Vagina (tissue), 2 donors: ENCODE data around the gene VPS18.

ENCODE experiments used
- POLR2A ChIP-seq, 2 donors: fragments of 450-650 bp; IDR thresholded peaks; one replicate each; pipeline ENCODE4 v1.6.1; 2017; ENCODE audit warnings: antibody characterized with exemption in 2 of 2, mild to moderate bottlenecking in 2 of 2, moderate library complexity in 2 of 2
- TF ChIP-seq, protein P1 (sequence below), 3 experiments: fragments of 450-650 bp in 2 of 3; fragments of 200-600 bp in 1 of 3; sonication (generic) in 1 of 3; IDR thresholded peaks; one replicate each; pipeline ENCODE4 v1.5.1; 2017 to 2019; ENCODE audit warnings: antibody characterized with exemption in 3 of 3, mild to moderate bottlenecking in 2 of 3, moderate library complexity in 2 of 3

DNA sequence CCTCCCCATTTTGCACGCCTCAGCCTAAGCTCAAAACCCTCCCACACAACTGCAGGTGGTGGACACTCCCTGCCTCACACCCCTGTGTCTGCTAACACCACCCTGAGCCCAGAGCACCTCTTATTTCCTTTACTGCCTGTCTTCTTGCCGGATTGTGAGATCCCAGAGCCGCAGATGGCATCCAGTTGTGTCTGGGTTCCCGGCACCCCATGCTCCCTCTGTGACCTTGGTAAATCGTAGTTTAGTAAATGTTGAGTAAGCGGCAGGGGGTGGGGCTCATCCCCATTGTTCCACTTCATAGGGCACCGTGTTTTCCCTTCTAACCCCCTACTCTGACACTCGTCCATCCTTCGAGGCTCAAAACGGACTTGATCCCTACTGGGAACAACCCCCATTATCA is 35.5 kb upstream of the VPS18 start:
- TF ChIP-seq, protein P1, sequence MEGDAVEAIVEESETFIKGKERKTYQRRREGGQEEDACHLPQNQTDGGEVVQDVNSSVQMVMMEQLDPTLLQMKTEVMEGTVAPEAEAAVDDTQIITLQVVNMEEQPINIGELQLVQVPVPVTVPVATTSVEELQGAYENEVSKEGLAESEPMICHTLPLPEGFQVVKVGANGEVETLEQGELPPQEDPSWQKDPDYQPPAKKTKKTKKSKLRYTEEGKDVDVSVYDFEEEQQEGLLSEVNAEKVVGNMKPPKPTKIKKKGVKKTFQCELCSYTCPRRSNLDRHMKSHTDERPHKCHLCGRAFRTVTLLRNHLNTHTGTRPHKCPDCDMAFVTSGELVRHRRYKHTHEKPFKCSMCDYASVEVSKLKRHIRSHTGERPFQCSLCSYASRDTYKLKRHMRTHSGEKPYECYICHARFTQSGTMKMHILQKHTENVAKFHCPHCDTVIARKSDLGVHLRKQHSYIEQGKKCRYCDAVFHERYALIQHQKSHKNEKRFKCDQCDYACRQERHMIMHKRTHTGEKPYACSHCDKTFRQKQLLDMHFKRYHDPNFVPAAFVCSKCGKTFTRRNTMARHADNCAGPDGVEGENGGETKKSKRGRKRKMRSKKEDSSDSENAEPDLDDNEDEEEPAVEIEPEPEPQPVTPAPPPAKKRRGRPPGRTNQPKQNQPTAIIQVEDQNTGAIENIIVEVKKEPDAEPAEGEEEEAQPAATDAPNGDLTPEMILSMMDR (IDR thresholded peaks at IDR 0.05) = no peak
- TF ChIP-seq POLR2A (IDR thresholded peaks at IDR 0.05) = no peak
